H1 (cell line): ENCODE data around the gene SLC6A6. TPM values are rescaled to one million over a fixed set of nuclear protein-coding genes. Genes with fewer than 3 reads are reported as not detected.

Source experiments
- CTCF ChIA-PET: fragments of 300-600 bp; sonication (Branson Sonifier 250); formaldehyde crosslinking; loops from one replicate; lab custom pipeline; 2021; ENCODE audit not compliant: partially characterized antibody; lab: Charles Lee
- POLR2A ChIA-PET: fragments of 300-600 bp; sonication (Branson Sonifier 250); formaldehyde crosslinking; loops from one replicate; lab custom pipeline; 2021; ENCODE audit warnings: inconsistent platforms; ENCODE audit not compliant: partially characterized antibody; lab: Charles Lee
- DNase-seq, 2 experiments: peaks; one replicate each; pipeline versions ENCODE4 v3.0.0 to v3.0.0-alpha.2; 2010 to 2022; ENCODE audit warnings: low spot score in 2 of 2, low read depth in 1 of 2, mixed read lengths in 1 of 2
- FAIRE-seq: peaks from 2 replicates; lab custom pipeline; 2011; peaks lifted over from hg19 to GRCh38; lab: Jason Lieb, UNC
- H2AFZ ChIP-seq: 2 replicates; pipeline ENCODE4 v1.8.1; 2012; ENCODE audit warnings: low read length, inconsistent platforms
- H2AK5ac ChIP-seq: 2 replicates; pipeline ENCODE4 v1.6.1; 2013; ENCODE audit warnings: low read depth, low read length
- H2BK120ac ChIP-seq: replicated peaks from 2 replicates; pipeline ENCODE3; 2013; ENCODE audit warnings: low read depth, low read length, inconsistent platforms
- H2BK12ac ChIP-seq: 2 replicates; pipeline ENCODE4 v1.6.1; 2013; ENCODE audit warnings: low read depth, low read length
- H2BK15ac ChIP-seq: 2 replicates; pipeline ENCODE4 v1.6.1; 2013; ENCODE audit warnings: low read length
- H2BK20ac ChIP-seq: 2 replicates; pipeline ENCODE4 v1.6.1; 2013; ENCODE audit warnings: low read length
- H2BK5ac ChIP-seq: 2 replicates; pipeline ENCODE4 v1.6.1; 2013; ENCODE audit warnings: low read depth, low read length
- H3K14ac ChIP-seq: 2 replicates; pipeline ENCODE4 v1.6.1; 2013; ENCODE audit warnings: inconsistent platforms; ENCODE audit not compliant: insufficient read length
- H3K18ac ChIP-seq: 2 replicates; pipeline ENCODE4 v1.6.1; 2013; ENCODE audit warnings: low read length; ENCODE audit errors: extremely low read depth
- H3K23ac ChIP-seq: 2 replicates; pipeline ENCODE4 v1.6.1; 2013; ENCODE audit warnings: inconsistent platforms; ENCODE audit not compliant: insufficient read length
- H3K23me2 ChIP-seq: 2 replicates; pipeline ENCODE4 v1.6.1; 2013; ENCODE audit warnings: low read depth, low read length
- H3K27ac ChIP-seq: 2 replicates; pipeline ENCODE4 v1.6.1; 2011; ENCODE audit warnings: low read depth, low read length, inconsistent platforms
- H3K27me3 ChIP-seq, 4 experiments: replicated peaks in 1 of 4; 1 replicate in 1 of 4; 2 replicates in 3 of 4; pipeline versions ENCODE4 v1.6.1 to v1.8.1; 2011 to 2013; ENCODE audit warnings: low read length in 3 of 4, mild to moderate bottlenecking in 3 of 4, inconsistent platforms in 2 of 4, mixed read lengths in 2 of 4, moderate library complexity in 1 of 4; ENCODE audit not compliant: control insufficient read depth in 3 of 4, insufficient read depth in 3 of 4; ENCODE audit errors: extremely low read depth in 1 of 4
- H3K36me3 ChIP-seq, 4 experiments: 2 replicates each; pipeline versions ENCODE4 v1.6.1 to v1.8.1; 2011 to 2013; ENCODE audit warnings: mild to moderate bottlenecking in 4 of 4, low read length in 3 of 4, moderate library complexity in 2 of 4, control low read depth in 1 of 4, inconsistent platforms in 1 of 4; ENCODE audit not compliant: insufficient read depth in 4 of 4, control insufficient read depth in 2 of 4
- H3K4ac ChIP-seq: replicated peaks from 2 replicates; pipeline ENCODE3; 2013; ENCODE audit warnings: low read length, low read depth, mixed read lengths, inconsistent platforms; ENCODE audit not compliant: insufficient read length
- H3K4me1 ChIP-seq, 4 experiments: replicated peaks in 1 of 4; 1 replicate in 1 of 4; 2 replicates in 3 of 4; pipeline versions ENCODE4 v1.6.1 to v1.8.1; 2011 to 2013; ENCODE audit warnings: low read length in 3 of 4, inconsistent platforms in 2 of 4, mixed read lengths in 1 of 4; ENCODE audit not compliant: insufficient read depth in 4 of 4, control insufficient read depth in 3 of 4
- H3K4me2 ChIP-seq, 2 experiments: 2 replicates each; pipeline versions ENCODE4 v1.6.1 to v1.8.1; 2011 to 2013; ENCODE audit warnings: low read depth in 2 of 2, low read length in 2 of 2, control low read depth in 1 of 2, inconsistent platforms in 1 of 2, mild to moderate bottlenecking in 1 of 2; ENCODE audit not compliant: insufficient read depth in 1 of 2
- H3K4me3 ChIP-seq, 4 experiments: fragments of 200-600, 300-600 bp in 1 of 4; sonication (generic), shearing (Covaris generic), sonication (Bioruptor Twin) in 1 of 4; 2 replicates each; pipeline versions ENCODE4 v1.5.1 to v1.8.1; 2011 to 2016; ENCODE audit warnings: low read length in 4 of 4, low read depth in 3 of 4, control low read depth in 2 of 4, inconsistent platforms in 2 of 4, mild to moderate bottlenecking in 2 of 4, mixed read lengths in 1 of 4, moderate library complexity in 1 of 4; ENCODE audit not compliant: insufficient read depth in 2 of 4; ENCODE audit errors: extremely low read depth in 1 of 4
- H3K56ac ChIP-seq: replicated peaks from 2 replicates; pipeline ENCODE3; 2013; ENCODE audit warnings: low read depth, mild to moderate bottlenecking, mixed read lengths, low read length, inconsistent platforms; ENCODE audit not compliant: insufficient read length
- H3K79me1 ChIP-seq: 2 replicates; pipeline ENCODE4 v1.6.1; 2013; ENCODE audit warnings: low read depth, low read length, control low read depth
- H3K79me2 ChIP-seq, 2 experiments: 2 replicates each; pipeline versions ENCODE4 v1.6.1 to v1.8.1; 2012 to 2013; ENCODE audit warnings: low read length in 2 of 2, mild to moderate bottlenecking in 2 of 2, inconsistent platforms in 1 of 2; ENCODE audit not compliant: insufficient read depth in 2 of 2, control insufficient read depth in 1 of 2
- H3K9ac ChIP-seq, 4 experiments: replicated peaks in 1 of 4; 1 replicate in 1 of 4; 2 replicates in 3 of 4; pipeline versions ENCODE4 v1.6.1 to v1.8.1; 2011 to 2013; ENCODE audit warnings: low read depth in 3 of 4, low read length in 3 of 4, control low read depth in 2 of 4, mild to moderate bottlenecking in 2 of 4, moderate library complexity in 2 of 4, inconsistent platforms in 1 of 4; ENCODE audit errors: extremely low read depth in 1 of 4
- H3K9me3 ChIP-seq, 2 experiments: 2 replicates each; pipeline versions ENCODE4 v1.6.1 to v1.8.1; 2012 to 2013; ENCODE audit warnings: mild to moderate bottlenecking in 2 of 2, moderate library complexity in 2 of 2, control low read depth in 1 of 2, inconsistent platforms in 1 of 2, low read depth in 1 of 2, low read length in 1 of 2, mixed read lengths in 1 of 2; ENCODE audit not compliant: insufficient read depth in 2 of 2
- H4K20me1 ChIP-seq, 2 experiments: replicated peaks in 1 of 2; 2 replicates each; pipeline versions ENCODE3 to v1.8.1; 2011 to 2013; ENCODE audit warnings: inconsistent platforms in 2 of 2, low read length in 2 of 2, mild to moderate bottlenecking in 1 of 2; ENCODE audit not compliant: insufficient read depth in 2 of 2, control insufficient read depth in 1 of 2
- H4K5ac ChIP-seq: 2 replicates; pipeline ENCODE4 v1.6.1; 2013; ENCODE audit warnings: low read length, low read depth, mixed read lengths, inconsistent platforms; ENCODE audit not compliant: insufficient read length
- H4K8ac ChIP-seq: 2 replicates; pipeline ENCODE4 v1.8.0; 2013; ENCODE audit warnings: mild to moderate bottlenecking, moderate library complexity, low read length, inconsistent platforms; ENCODE audit not compliant: insufficient read depth; ENCODE audit errors: extremely low read depth
- H4K91ac ChIP-seq: replicated peaks from 2 replicates; pipeline ENCODE3; 2013; ENCODE audit warnings: low read length, mixed read lengths, inconsistent platforms; ENCODE audit not compliant: insufficient read length
- BRCA1 ChIP-seq: IDR thresholded peaks from 2 replicates; pipeline ENCODE4 v1.6.1; 2012; ENCODE audit warnings: low read depth, low read length, improper control_type of control experiment
- CEBPB ChIP-seq: IDR thresholded peaks from 2 replicates; pipeline ENCODE4 v1.6.1; 2012; ENCODE audit warnings: low read depth, low read length
- CHD1 ChIP-seq: IDR thresholded peaks from 2 replicates; pipeline ENCODE4 v1.6.1; 2012; ENCODE audit warnings: low read depth, low read length, improper control_type of control experiment
- HDAC6 ChIP-seq: IDR thresholded peaks from one replicate; pipeline ENCODE4 v1.7.1; 2012; ENCODE audit warnings: low read depth, mild to moderate bottlenecking, inconsistent platforms, low read length, moderate library complexity
- KDM1A ChIP-seq: fragments of 200-600, 300-600 bp; sonication (generic); IDR thresholded peaks from 2 replicates; pipeline ENCODE4 v1.7.1; 2016; ENCODE audit warnings: mild to moderate bottlenecking, low read length, borderline replicate concordance
- SP1 ChIP-seq: IDR thresholded peaks from 2 replicates; pipeline ENCODE4 v1.6.1; 2011; ENCODE audit warnings: low read depth, low read length
- TAF1 ChIP-seq: IDR thresholded peaks from 2 replicates; pipeline ENCODE4 v1.6.1; 2011; ENCODE audit warnings: mild to moderate bottlenecking, low read depth, low read length
- ZNF274 ChIP-seq: IDR thresholded peaks from 2 replicates; pipeline ENCODE4 v1.7.0; 2012; ENCODE audit warnings: low read length, borderline replicate concordance; ENCODE audit errors: extremely low read depth
- WGBS, 2 experiments: shearing (Covaris generic) in 1 of 2; methylation state at CpG; one replicate each; pipeline versions ENCODE4 v1.1.6 to v1.1.7; 2013 to 2015; ENCODE audit warnings: low lambda C conversion rate in 2 of 2, mixed read lengths in 2 of 2, inconsistent platforms in 1 of 2, low coverage in 1 of 2, missing lambda C conversion rate in 1 of 2; ENCODE audit not compliant: insufficient replicate concordance in 2 of 2, insufficient coverage in 1 of 2, insufficient read length in 1 of 2; ENCODE audit errors: extremely low coverage in 1 of 2, missing lambda C conversion rate in 1 of 2; 5-methylcytosine and 5-hydroxymethylcytosine counted together
- polyA plus RNA-seq, 7 experiments: library from polyadenylated mRNA; depleted of rRNA in 3 of 7; stranded (reverse) in 5 of 7; unstranded in 2 of 7; fragments of >200 nt in 5 of 7; fragments of 200-250 nt in 2 of 7; gene quantifications; 1 replicate in 5 of 7; 2 replicates in 1 of 7; 4 replicates in 1 of 7; pipeline versions ENCODE4 v1.2.1 to v1.2.3, GENCODE V29; 2011 to 2013; ENCODE audit warnings: missing spikeins in 2 of 7, mixed read lengths in 2 of 7
- total RNA-seq: library from RNA; stranded (reverse); fragmentation: NEBNext Ultra II Directional; extraction: Animal tissue kit (Norgen Biotek cat#: 25700); gene quantifications from 2 replicates; pipeline ENCODE4 v1.2.1, GENCODE V29; 2021

Gene SLC6A6
- total and polyA plus RNA-seq, 2 of the 8 experiments (the other 6 are each of a cell fraction or from before 2014, with no cell fraction given), result 66.2 to 144 TPM

DNA sequence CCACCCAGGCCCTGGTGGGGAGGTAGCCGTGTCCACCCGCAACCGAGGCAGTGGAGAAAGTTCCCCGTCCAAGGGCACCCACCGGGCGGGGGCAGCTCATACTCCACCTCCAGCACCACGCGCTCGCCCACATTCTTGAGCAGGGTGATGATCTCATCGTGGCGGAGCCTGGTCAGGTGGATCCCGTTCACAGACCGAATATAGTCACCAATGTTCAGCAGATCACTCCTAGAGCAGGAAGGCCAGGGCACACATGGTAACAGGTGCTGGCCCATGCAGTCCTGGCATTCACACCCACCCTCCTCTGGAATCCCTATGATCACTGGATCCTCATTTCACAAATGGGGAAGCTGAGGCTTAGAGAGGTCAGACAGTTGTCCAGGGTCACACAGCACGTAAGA, 121.9 kb downstream of the SLC6A6 start:
- H2BK15ac ChIP-seq, result no peak overlapping the region; the same call in 1 of the 2 replicates
- no peaks in the 10 kb centered on the region for H3K9me3 ChIP-seq
- TF ChIP-seq CEBPB (no peak), TAF1 (no peak), SP1 (no peak), ZNF274 (no peak), CHD1 (no peak), KDM1A (no peak), HDAC6 (no peak), BRCA1 (no peak)
- no peak overlapping the region for H3K56ac ChIP-seq
- peak overlapping the region; percentile 63; the same call in 1 of the 2 replicates for H3K18ac ChIP-seq
- no peaks in the 10 kb centered on the region for H3K79me2 ChIP-seq
- H3K4me1 ChIP-seq, result peaks cover 2 to 9% (median 7%) of the 10 kb centered on the region in 4 experiments
- no peak overlapping the region for H3K4ac ChIP-seq
- ChIA-PET CTCF (interaction anchor here (0.5 to 9.5 kb wide), 5 partner anchors 10 to 321 kb away, joined by 3 to 103 read pairs (median 4); no protein-coding TSS in a partner anchor), POLR2A (interaction anchor here (1.7 kb wide), 1 partner anchor 24 kb away, joined by 3 read pairs; no protein-coding TSS in a partner anchor)
- no peaks in the 10 kb centered on the region for H3K79me1 ChIP-seq
- no peaks in the 10 kb centered on the region; the same call in 1 of the 2 replicates for H3K23me2 ChIP-seq
- no peak overlapping the region for H4K8ac ChIP-seq
- H4K20me1 ChIP-seq, result no peaks in the 10 kb centered on the region
- no peak overlapping the region for H4K91ac ChIP-seq
- DNase-seq, result no peak
- no peak overlapping the region for H3K23ac ChIP-seq
- H3K14ac ChIP-seq, result no peak overlapping the region
- H2BK5ac ChIP-seq, result 0 out of 2 replicates have a peak overlapping the region, but pooled peaks have one; percentile 13
- H3K27me3 ChIP-seq, result no peaks in the 10 kb centered on the region
- no peak overlapping the region for H2BK120ac ChIP-seq
- no peak overlapping the region for H2AFZ ChIP-seq
- no peak overlapping the region for H3K4me3 ChIP-seq
- no peak overlapping the region; the same call in 1 of the 2 replicates for H2BK12ac ChIP-seq
- FAIRE-seq, result no peak
- H2BK20ac ChIP-seq, result 0 out of 2 replicates have a peak overlapping the region, but pooled peaks have one; percentile 61
- no peak overlapping the region for H2AK5ac ChIP-seq
- no peak overlapping the region for H4K5ac ChIP-seq
- H3K36me3 ChIP-seq, result no peaks in the 10 kb centered on the region
- no peak overlapping the region; a peak in 1 of 7 replicates for H3K9ac ChIP-seq
- 94% methylated on average over 14 of the region's 14 CpGs; no CpG with 5 or more reads in 1 of the 2 experiments for WGBS, 2 experiments
- no peak overlapping the region for H3K4me2 ChIP-seq
- no peak overlapping the region for H3K27ac ChIP-seq
